Limb (tissue), 2 donors: ENCODE data around the gene TCF12.
A peak's percentile ranks its signal among the peaks of the same experiment; 100 is the strongest.

ENCODE experiments used
- DNase-seq, 2 donors: peaks; one replicate each; pipeline ENCODE4 v3.0.0-alpha.2; 2016; ENCODE audit errors: extremely low spot score in 2 of 2

The TCF12 gene

DNA sequence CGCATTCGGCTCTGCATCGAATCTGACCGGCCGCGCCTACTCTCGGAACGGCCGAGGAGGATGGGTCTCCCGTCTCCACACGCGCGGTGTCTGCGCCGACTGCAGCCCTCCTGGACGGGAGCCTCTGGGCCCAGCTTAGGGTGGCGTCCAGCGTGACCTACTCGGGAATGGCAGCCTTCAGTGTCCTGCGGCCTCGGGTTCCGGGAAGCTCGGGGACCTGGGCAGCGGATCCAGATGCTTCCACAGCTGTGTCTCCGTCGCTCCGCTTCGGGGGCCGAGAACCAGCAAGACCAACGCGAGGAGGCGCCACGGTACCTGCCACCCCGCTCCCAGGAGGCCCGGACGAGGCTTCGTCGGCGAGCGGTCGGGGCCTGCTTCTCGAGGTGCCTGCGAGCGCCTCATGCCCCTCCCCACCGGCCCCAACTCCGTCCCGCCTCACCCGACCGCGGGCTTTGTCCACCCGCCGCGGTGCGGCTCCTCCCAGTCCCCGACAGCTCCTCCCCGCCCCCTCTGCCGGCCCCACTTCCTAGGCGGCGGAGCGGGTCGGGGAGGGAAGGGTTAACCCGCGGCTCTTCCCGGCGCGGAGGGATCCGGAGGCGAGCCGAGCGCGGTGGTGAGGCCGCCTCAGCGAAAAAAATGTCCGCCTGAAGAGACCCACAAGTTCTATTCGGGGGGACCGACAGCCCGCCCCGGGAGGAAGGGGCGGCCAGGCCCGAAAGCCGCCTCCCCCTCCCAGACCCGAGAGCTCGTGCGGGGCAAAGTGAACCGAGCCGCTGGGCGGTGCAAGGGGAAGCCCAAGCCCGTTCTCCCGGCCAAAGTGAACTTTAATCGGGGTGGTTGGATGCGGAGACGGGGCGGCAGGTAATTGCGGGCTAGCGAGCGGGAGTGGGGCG is at the start of gene TCF12:
Gene TCF12, plus strand, starts transcription at position 599 of the 893 bp plus-strand sequence. CDS start 1,270 bp downstream, outside the sequence.
- peak; percentile 96 to 99 for DNase-seq

DNA sequence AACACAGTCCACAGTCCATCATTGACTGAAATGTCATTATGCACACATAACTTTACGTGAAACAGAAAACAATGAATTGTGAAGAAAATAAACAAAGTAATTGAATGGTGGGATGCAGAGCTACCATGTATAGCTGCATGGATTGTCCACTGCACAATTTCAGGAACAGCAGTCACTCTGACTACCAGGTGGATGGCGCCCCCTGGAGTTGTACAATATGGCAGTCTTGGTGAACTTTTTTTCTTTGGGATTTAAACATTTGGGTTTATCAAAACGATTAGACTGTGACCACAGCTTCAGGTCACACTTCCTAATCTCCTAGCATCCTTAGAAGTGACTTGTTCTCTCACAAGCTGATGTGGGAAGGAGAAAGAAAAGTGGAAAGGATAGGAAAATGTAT is 48.9 kb upstream of the TCF12 start:
- peak in 1 of 2 donors; percentile 32 for DNase-seq

DNA sequence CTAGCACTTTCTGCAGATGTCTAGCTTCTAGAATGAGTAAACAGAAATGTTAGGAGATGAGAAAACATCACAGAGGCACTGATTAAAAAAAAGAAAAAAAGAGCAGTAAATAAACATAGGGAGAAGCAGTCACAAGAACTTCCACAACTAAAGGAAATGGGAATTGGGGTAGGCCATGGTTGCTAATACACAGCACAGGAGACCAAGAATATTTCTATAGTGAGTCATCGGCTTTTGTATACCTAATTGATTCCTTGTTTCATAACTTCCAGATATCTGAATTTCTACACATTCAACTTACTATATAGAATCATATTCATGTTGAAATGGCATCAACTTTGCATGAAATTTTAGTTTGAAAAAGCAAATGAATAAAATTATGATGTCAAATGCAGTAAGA is 47.3 kb upstream of the TCF12 start:
- no peak for DNase-seq

DNA sequence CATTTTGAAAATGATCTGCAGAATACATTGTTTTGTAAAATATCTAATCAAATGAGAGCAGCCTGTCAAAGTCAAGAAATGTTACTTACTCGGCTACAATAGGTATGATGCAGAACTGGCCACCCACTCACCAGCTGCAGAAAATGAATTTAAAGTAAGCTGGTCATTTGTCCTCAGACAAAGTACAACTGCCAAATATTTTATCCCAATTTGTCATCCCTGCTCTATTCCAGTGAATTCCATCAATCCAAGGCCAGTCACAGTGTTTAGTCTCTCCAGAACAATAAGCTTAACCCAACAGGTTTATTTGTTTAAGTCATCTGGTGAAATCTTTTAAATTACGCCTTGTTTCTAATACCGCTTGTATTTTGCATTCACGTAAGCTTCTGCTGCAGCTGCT is 46.6 kb upstream of the TCF12 start:
- no peak for DNase-seq

DNA sequence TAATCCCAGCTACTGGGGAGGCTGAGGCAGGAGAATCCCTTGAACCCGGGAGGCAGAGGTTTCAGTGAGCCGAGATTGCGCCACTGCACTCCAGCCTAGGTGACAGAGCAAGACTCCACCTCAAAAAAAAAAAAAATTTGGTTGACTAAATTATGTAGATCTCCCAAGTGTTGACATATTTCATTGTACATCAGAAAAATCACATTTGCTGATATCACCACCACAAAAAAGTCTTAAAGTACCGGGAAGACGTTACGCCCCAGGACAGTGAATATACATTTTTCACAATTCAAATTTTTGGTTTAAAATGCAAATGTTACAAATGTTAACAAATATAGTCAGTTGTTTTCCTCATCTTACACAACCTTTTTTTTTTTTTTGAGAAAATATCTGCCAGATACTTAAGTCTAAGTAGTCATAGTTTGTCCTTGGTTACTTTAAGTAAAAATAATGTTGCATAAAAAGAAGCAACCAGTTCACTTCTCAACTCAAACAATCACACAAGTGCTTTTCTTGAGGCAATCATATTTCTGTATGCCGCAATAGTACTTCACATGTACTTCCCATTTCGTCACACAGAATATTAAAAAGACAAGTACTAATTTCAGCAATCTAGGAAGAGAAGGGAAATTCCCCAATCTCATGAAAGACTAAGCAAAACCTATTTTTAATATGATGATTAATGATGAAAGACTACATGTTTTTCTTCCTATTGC is 41.0 kb upstream of the TCF12 start:
- DNase-seq = no peak

DNA sequence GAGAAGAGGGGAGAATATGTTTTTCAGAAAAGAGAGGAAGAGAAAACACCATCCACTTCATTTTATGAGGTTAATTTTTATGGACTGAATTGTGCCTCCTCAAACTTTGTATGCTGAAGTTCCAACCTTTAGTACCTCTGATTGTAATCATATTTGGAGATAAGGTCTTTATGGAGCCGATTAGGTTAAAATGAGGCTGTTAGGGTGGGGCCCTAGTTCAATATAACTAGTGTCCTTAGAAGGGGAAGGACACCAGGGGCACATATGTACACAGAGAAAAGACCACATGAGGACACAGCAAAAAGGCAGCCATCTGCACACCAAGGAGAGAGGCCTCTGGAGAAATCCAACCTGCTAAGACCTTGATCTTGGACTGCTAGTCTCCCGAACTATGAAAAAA is 38.9 kb upstream of the TCF12 start:
- DNase-seq = no peak

DNA sequence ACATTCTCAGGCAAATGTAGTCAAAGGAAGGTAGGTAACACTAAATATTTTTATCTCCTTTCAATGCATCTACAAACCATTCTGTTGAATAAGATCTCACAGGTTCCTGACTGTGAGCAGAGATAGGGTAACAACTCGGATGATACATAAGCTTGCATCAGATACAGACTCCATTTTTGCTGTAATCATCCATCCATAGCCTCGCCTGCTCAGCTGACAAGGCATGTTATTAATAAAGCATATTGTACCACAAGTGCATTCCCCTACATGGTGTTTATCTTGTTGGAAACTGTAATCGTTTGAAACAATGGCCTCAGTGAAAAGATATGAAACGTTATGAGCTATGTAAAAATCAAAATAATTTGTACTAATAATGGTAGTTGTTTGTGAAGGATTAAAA is 35.4 kb upstream of the TCF12 start:
- no peak for DNase-seq

DNA sequence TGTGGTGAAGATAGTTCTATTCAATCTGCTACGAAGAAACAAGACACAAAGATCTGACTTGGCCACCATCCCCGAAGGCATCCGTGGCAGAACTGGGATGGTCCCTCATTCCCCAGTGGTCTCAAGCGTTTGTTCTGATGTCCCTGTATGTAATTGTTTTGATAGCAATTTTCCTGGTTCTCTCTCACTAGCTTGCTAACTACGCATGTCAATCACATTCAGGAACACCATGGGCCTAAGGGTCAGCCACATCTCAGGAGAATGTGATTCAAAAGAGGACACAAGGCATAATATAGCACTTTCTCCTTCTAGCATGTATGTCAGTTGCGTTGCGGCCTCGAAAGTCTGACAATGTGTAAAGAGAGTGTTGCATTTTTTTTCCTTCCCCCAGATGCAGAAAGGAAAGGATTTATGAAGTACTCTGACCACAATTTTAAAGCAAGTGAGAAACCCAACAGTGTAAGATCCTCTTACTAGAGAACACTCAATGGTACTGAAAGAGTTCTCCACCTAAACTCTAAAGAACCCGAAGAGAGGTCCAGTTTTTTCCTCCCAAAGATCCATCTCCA is 32.0 kb upstream of the TCF12 start:
- DNase-seq = peak in 1 of 2 donors; percentile 34

DNA sequence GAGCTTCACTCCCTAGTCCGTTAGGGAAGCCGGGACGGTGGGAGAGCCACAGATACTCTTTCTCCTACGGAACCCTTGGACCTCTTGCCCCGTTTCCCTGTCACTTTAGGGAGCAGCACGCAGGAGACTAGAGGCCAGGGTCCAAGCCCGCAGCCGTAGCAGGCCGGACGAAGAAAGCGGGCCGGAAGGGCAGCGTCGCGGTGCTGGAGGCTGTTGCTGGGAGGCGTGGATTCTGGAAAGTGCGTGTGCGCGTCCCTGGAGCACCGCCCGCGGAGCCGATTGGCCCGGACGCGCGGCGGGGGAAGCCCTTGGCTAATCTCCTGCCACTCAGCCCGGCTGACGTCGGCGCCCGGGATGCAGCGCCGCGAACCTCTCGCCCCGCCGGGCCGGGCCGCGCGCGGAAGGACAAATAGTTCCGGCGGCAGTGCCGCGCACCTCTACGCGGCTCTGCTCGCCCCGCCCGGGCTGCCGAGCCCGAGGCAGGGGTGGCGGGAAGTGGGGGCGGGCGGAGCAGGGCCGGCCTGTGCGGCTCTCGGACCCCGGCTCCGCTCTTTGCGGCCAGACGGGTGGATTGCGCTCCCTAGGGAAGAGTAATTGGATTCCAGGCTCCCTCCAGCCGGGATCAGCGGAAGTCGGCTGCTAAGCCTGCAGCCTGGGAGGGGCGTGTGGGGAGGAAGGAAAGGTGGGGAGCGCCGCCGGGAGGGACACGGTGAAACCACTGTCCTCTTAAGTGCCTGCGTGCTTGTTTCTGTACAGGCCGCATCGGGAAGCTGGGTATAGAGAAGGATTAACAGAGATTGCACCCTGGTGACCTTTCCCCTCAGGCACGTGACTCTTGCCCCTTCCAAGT is 31.3 kb upstream of the TCF12 start:
- peak; percentile 95 for DNase-seq

DNA sequence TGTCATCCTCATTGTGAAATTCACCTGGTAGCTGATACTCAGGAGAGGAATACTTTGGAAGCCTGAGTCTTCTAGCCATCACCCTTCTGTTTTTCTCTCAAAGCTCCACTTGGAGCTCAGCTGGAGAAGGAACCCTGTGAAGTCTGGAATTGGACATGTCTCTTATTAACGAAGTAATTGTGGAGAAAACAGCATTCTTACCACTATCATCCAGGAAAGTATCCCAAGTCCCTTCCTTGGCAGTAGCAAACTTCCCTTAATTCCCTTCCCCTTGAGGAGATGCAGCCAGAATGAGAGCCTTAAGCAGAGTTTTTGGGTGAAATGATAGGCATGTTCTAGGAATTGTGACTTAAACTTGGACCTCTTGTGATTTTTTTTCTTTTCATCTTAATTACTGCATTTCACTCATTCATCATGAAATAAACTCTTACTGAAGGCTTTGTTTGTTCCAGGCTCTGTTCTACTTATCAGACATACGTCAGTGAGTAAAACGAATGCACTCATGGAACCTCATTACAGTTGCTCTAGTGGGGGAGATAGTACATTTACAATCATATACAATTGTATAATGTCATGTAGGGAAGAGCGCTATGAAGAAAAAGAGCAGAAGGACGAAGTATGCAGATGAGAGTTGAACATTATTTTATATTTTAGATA is 30.5 kb upstream of the TCF12 start:
- DNase-seq = no peak

DNA sequence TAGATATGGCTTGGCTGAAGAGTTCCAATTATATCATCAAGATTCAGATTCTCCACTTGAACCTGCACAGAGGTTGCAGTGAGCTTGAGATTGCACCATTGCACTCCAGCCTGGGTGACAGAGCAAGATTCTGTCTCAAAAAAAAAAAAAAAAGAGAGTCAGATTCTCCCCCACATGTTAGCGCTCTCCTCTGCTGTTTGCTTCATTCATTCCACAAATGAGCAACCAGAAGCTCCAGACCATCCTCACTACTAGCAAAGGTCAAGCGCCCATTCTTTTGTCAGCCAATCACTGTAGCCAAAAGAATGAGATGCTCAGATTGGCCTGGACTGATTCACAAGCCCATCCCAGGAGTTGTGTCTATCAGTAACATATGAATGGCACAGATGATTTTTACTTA is 28.4 kb upstream of the TCF12 start:
- DNase-seq = no peak

DNA sequence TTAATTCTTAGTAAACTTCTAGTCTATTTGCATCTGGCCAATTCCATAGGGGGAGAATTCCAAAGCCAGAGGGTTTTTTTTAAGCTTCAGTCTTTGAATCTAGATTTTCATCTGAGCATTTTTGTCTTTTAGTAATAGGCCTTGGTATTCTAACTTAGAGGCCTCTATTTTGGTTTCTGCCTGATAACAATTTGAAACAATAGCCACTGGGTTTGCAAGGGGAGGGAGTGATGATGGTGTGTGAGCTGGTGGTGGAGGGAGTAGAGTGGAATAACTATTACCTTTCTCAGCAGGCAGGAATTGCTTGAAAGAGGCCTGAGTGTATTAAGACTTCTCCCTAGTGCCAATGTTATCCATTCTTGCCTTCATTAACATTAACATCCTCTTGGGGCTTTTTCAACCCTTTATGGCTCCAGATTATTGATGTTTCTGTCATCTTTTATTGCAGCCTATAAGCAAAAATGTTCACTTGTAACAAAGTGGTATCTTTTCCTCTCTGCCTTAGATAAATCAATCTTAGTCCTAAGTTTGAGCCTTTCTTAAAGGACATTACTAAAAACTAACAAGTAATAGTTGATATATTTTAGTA is 26.5 kb upstream of the TCF12 start:
- DNase-seq = no peak

DNA sequence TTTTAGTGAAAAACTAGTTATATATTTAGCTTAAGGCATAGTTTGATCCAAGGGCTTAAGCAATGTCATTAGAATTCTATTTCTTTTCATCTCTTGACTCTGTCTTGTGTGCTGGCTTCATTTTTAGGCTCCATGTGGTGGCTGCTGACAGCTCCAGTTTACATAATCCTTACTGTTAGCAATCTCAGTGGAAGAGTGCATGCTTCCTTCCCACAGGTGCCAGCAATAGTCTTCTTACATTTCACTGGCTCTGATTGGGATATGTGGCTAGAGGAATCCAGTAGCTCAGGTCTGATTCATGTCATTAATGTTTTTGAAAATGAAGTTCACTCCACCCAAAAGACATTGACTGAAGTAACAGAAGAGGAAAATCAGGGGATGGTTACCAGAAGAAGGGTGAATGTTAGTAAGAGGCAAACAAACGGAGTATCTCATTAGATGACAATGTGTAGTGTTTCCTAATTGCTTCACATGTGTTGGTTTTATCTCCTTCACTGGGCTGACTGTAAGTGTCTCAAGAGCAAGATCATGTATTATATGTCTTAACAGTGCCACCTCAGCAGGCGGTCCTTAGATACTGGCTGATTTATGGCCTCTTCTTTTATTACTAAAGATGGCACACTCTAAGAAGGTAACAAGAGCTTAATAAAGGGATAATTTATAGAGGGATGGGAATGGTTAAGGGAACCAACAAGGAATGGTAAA is 25.6 kb upstream of the TCF12 start:
- DNase-seq = no peak

DNA sequence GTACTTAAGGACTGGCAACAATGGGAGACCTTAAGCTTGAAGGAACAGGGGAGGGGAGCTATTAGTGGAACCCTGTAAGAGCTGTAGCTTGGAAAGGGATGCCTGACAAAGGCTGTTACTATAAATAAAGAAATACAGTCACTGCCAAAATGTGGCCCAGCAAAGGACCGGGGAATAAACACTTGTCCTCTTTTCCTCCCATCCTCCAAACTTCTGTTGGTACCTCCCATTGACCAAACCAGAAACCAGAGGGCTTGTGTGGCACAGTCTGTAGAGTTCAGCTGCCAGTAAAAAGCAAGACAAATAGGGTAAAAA is 25.1 kb upstream of the TCF12 start:
- no peak for DNase-seq

DNA sequence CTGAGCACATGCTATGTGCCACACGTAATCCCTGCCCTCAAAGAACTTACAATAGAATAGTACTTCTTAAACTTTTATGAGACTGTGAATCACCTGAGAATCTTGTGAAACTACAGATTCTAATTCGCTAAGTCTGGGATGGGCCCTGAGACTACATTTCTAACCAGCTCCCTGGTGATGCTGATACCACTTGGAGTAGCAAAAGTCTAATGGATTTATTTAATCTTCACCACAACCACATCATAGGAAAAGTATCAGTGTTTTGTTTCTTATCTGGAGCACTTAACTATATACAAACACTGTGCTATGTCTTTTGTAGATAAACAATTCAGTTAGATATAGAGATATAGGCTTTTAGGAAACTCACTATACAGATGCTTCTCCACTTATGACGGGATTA is 23.8 kb upstream of the TCF12 start:
- DNase-seq = no peak

DNA sequence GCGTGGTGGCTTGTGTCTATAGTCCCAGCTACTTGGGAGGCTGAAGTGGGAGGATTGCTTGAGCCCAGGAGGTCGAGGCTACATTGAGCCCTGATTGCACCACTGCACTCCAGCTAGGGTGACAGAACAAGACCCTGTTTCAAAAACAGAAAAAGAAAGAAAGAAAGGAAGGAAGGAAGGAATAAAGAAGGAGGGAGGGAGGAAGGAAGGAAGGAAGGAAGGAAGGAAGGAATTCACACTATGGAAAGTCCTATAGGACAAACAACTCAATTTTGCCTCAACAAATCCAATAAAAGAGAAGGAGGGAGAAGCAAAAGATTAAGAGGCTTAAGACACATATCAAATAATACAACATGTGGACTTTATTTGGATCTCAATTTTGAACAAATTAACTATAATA is 16.5 kb upstream of the TCF12 start:
- DNase-seq = no peak

DNA sequence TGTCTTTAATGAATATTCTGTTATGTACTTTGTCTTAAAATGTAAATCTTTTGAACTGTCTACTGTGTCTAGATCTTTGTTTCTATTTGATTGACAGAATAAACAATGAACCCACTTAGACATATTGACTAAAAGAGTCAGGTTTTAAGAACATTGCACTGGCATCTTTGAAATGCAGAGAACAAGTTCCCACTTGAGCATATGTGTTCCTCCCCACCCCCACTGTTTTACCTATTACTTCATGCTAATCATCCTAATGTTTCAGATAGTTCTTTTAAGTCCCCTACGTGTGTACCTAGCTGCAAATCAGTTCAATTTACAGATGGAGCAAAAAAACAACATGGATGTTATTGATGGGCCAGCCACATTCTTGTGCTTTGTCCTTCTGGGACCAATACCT is 11.7 kb upstream of the TCF12 start:
- DNase-seq = no peak

DNA sequence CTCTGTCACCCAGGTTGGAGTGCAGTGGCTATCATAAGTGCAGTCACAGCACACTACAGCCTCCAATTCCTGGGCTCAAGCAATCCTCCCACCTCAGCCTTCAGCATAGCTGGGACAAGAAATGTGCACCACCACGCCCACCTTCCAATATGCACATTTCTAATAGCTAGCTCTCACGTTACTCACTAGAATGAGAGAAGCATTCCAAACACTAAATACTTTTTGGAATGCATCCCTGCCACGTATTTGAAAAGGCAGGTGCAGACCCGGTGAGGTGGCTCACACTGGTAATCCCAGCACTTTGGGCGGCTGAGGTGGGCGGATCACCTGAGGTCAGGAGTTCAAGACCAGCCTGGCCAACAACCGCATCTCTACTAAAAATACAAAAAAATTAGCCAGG is 7.6 kb upstream of the TCF12 start:
- no peak for DNase-seq

DNA sequence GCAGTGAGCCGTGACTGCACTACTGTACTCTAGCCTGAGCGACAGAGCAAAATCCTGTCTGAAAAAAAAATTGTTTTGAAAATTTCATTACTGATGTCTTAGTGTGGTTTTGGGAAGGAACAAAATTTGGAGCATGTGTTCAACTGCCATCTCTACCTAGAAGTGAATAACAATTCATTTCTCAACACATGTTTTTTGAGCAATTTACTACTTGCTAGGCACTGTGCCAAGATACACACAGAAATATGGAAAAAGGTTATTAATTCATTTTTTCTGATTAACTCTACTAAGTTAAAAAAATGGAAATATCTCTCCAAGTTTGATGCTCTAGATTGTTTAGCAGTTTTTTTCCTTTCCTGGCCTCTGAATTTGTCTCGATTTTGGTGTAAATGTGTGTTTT is 5.2 kb upstream of the TCF12 start:
- DNase-seq = no peak

DNA sequence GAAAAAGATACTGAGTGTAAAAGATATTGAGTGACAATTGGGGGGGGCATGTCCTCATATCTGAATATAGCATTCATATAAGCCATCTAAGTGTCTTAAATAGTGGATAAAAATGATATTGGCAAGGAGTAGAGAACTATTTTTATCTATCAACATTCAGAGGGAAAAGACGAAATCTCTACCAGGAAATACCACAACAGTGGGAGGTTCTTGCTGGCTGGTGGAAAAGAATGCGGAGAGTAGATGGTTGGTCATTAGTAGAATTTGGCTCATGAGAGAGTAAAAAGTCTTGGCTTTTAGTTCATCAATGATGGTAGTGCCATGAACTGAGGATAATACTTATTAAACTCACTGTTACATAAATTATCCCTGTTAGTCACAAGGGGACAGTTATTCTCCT is 4.8 kb upstream of the TCF12 start:
- no peak for DNase-seq
